PFSK-1 (cell line): ENCODE results near the gene LSM4.

Source experiments
- FOXP2 ChIP-seq: optimal IDR thresholded peaks from 2 replicates; pipeline ENCODE3; 2011; ENCODE audit warnings: borderline replicate concordance, control low read depth, inconsistent platforms; ENCODE audit not compliant: insufficient read depth; ENCODE audit errors: extremely low read length, extremely low read depth
- POLR2AphosphoS5 ChIP-seq: IDR thresholded peaks from 2 replicates; pipeline ENCODE4 v1.6.1; 2012; ENCODE audit warnings: low read depth, mild to moderate bottlenecking, control low read depth, low read length, moderate library complexity
- SIN3A ChIP-seq: IDR thresholded peaks from 2 replicates; pipeline ENCODE4 v1.6.1; 2012; ENCODE audit warnings: mild to moderate bottlenecking, low read length, moderate library complexity, borderline replicate concordance; ENCODE audit not compliant: insufficient read depth
- TAF1 ChIP-seq: IDR thresholded peaks from 2 replicates; pipeline ENCODE4 v1.6.1; 2012; ENCODE audit warnings: low read length, control low read depth, borderline replicate concordance; ENCODE audit not compliant: insufficient read depth
- TF ChIP-seq, protein P1 (sequence below), 2 experiments: IDR thresholded peaks; 2 replicates each; pipeline versions ENCODE4 v1.6.1 to v1.8.0; 2011 to 2012; ENCODE audit warnings: low read depth in 2 of 2, low read length in 2 of 2, control low read depth in 1 of 2, inconsistent platforms in 1 of 2, mild to moderate bottlenecking in 1 of 2, moderate library complexity in 1 of 2; ENCODE audit not compliant: insufficient read depth in 1 of 2

LSM4 gene

DNA sequence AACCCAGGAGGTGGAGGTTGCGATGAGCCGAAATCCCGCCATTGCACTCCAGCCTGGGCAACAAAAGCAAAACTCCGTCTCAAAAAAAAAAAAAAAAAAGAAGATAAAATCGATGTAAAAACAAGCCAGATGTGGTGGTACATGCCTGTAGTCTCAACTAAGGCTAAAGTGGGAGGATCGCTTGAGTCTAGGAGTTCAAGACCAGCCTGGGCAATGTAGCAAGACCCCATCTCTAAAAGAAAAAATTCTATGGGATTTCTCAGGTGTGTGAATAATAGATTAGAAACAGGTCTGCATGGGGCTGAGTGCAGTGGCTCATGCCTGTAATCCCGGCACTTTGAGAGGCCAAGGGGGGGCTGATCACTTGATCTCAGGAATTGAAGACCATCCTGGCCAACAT is 28.7 kb upstream of the LSM4 start:
- no peak for TF ChIP-seq FOXP2
- TF ChIP-seq, protein P1, sequence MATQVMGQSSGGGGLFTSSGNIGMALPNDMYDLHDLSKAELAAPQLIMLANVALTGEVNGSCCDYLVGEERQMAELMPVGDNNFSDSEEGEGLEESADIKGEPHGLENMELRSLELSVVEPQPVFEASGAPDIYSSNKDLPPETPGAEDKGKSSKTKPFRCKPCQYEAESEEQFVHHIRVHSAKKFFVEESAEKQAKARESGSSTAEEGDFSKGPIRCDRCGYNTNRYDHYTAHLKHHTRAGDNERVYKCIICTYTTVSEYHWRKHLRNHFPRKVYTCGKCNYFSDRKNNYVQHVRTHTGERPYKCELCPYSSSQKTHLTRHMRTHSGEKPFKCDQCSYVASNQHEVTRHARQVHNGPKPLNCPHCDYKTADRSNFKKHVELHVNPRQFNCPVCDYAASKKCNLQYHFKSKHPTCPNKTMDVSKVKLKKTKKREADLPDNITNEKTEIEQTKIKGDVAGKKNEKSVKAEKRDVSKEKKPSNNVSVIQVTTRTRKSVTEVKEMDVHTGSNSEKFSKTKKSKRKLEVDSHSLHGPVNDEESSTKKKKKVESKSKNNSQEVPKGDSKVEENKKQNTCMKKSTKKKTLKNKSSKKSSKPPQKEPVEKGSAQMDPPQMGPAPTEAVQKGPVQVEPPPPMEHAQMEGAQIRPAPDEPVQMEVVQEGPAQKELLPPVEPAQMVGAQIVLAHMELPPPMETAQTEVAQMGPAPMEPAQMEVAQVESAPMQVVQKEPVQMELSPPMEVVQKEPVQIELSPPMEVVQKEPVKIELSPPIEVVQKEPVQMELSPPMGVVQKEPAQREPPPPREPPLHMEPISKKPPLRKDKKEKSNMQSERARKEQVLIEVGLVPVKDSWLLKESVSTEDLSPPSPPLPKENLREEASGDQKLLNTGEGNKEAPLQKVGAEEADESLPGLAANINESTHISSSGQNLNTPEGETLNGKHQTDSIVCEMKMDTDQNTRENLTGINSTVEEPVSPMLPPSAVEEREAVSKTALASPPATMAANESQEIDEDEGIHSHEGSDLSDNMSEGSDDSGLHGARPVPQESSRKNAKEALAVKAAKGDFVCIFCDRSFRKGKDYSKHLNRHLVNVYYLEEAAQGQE (IDR thresholded peaks at IDR 0.05; ENCODE audit: insufficient read depth in 1 of 2, low read depth in 2 of 2, low read length in 2 of 2), result no peak
- TF ChIP-seq POLR2AphosphoS5, result no peak
- no peak for TF ChIP-seq TAF1
- no peak for TF ChIP-seq SIN3A

DNA sequence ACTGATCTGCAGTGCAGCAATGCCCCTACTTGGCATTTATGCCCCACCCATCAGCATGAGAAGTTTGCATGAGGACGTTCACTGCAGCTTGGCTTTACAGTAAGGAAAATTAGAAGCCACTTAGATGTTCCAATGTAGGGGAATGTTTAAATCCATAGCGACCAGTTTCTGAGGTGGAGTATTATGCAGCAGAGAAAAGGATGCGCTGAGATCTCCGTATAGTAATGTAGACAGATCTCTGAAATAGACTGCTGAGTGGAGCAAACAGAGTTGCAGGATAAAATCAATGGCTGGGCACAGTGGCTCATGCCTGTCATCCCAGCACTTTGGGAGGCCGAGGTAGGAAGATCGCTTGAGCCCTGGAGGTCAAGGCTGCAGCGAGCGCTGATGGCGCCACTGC is 27.6 kb upstream of the LSM4 start:
- TF ChIP-seq, protein P1 (IDR thresholded peaks at IDR 0.05; ENCODE audit: insufficient read depth in 1 of 2, low read depth in 2 of 2, low read length in 2 of 2), result no peak
- TF ChIP-seq SIN3A (no peak), POLR2AphosphoS5 (no peak), FOXP2 (no peak), TAF1 (no peak)

DNA sequence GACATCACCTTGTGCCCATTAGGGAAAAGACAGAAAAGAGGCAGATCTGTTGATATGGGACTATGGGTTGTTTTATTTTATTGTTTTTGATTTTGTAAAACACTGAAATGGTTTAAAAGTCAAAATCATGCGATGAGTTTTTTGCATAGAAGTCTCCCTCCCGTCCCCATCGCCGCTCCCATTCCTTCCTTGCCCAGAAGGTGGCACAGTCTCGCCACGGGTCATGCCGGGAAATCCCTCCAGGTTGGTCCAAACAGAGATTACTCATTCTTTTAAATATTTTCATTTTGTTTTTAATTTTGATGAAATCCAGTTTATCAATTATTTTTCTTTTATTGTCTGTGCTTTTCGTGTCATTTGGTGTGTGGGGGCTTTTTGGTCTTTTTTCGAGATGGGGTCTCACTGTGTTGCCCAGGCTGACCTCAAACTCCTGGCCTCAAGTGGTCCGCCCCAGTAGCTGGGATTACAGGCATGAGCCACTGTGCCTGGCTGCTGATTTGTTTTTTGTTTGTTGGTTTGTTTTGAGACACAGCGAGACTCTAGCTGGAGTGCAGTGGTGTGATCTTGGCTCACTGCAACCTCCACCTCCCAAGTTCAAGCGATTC is 26.8 kb upstream of the LSM4 start:
- no peak for TF ChIP-seq TAF1
- TF ChIP-seq, protein P1 (IDR thresholded peaks at IDR 0.05; ENCODE audit: insufficient read depth in 1 of 2, low read depth in 2 of 2, low read length in 2 of 2), result no peak
- no peak for TF ChIP-seq POLR2AphosphoS5
- no peak for TF ChIP-seq FOXP2
- TF ChIP-seq SIN3A, result no peak

DNA sequence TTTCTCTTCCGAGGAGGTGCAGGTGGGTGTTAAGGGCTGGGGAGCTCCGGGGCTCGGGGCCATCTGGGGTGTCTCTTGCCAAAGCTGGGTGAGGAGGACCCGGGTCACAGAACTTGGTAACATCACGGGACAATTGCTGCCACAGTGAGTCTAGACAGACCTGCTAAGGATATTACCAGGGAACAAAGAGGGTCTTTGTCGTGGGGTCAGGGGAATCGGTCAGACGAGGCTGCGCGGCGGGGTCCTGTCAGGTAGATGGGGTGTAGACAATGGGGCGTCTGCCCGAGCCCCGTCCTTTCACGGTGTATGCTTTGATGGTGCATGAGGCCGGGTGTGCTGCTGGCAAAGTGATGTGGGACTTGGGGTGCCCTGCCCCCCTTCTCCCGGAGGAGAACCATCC is 25.3 kb upstream of the LSM4 start:
- no peak for TF ChIP-seq FOXP2
- no peak for TF ChIP-seq POLR2AphosphoS5
- TF ChIP-seq, protein P1 (IDR thresholded peaks at IDR 0.05; ENCODE audit: insufficient read depth in 1 of 2, low read depth in 2 of 2, low read length in 2 of 2), result no peak

DNA sequence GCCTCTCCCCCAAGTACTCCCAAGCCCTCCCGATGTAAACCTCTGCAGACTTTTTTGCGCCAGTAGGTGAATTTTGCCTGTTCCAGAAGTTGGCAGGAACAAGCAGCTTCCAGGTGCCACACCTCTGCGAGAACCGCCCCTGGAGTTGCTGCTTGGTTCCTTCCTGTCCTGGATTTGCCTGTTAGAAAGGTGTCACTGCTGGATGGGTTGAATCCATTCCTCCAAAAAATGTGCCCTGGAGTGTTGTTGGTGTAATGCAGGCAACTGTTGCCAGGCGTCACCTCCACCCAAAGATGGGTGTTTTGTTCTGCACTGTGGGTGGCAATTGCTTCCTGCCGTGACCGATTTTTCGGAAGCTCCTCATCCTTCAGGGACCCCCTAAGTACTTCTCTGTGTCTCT is 23.2 kb upstream of the LSM4 start:
- TF ChIP-seq, protein P1 (IDR thresholded peaks at IDR 0.05; ENCODE audit: insufficient read depth in 1 of 2, low read depth in 2 of 2, low read length in 2 of 2), result no peak
- TF ChIP-seq POLR2AphosphoS5, result no peak
- no peak for TF ChIP-seq SIN3A
- no peak for TF ChIP-seq TAF1
- no peak for TF ChIP-seq FOXP2
